Heart right ventricle (tissue), 16 donors: ENCODE results near the gene GRM3. TPM values are rescaled to one million over a fixed set of nuclear protein-coding genes. Genes with fewer than 3 reads are reported as not detected.

Experiments
- ATAC-seq, 8 donors: fragments of 200-7000 bp; cut with Tn5 transposase; one replicate each; pipeline ENCODE4 v1.9.1; 2020; ENCODE audit warnings: mild to moderate bottlenecking in 8 of 8, moderate library complexity in 8 of 8, moderate number of reproducible peaks in 1 of 8
- DNase-seq, 2 donors: peaks; one replicate each; pipeline ENCODE4 v3.0.0-alpha.2; 2020
- H3K27ac ChIP-seq, 10 donors: fragments of 200-600 bp; sonication (generic) in 2 of 10; one replicate each; pipeline versions ENCODE4 v1.5.0 to v1.8.0; 2020 to 2022; ENCODE audit warnings: mild to moderate bottlenecking in 3 of 10
- H3K27me3 ChIP-seq, 7 donors: fragments of 200-600 bp; one replicate each; pipeline ENCODE4 v1.8.0; 2021 to 2022; ENCODE audit warnings: mild to moderate bottlenecking in 2 of 7
- H3K36me3 ChIP-seq, 9 donors: fragments of 200-600 bp; sonication (generic) in 1 of 9; one replicate each; pipeline versions ENCODE4 v1.5.0 to v1.8.0; 2020 to 2022; ENCODE audit warnings: mild to moderate bottlenecking in 2 of 9
- H3K4me1 ChIP-seq, 9 donors: fragments of 200-600 bp; sonication (generic) in 1 of 9; one replicate each; pipeline versions ENCODE4 v1.5.0 to v1.8.0; 2020 to 2022; ENCODE audit warnings: mild to moderate bottlenecking in 4 of 9
- H3K4me3 ChIP-seq, 10 donors: fragments of 200-600 bp; sonication (generic) in 2 of 10; one replicate each; pipeline versions ENCODE4 v1.5.0 to v1.8.0; 2020 to 2022; ENCODE audit warnings: mild to moderate bottlenecking in 7 of 10, moderate library complexity in 2 of 10
- H3K9me3 ChIP-seq, 11 donors: fragments of 200-600 bp in 10 of 11; sonication (generic) in 2 of 11; one replicate each; pipeline versions ENCODE4 v1.5.0 to v1.8.0; 2013 to 2022; ENCODE audit warnings: mild to moderate bottlenecking in 2 of 11, control low read depth in 1 of 11, moderate library complexity in 1 of 11
- WGBS, 2 donors: extraction: QIAGEN DNeasy Blood & Tissue Kit; methylation state at CpG; one replicate each; pipeline ENCODE4 v1.1.7; 2013; ENCODE audit warnings: inconsistent platforms in 1 of 2; 5-methylcytosine and 5-hydroxymethylcytosine counted together
- intact Hi-C, 10 donors: fragments of 100-400 bp; cut with DNase I; formaldehyde crosslinking; loops; one replicate each; pipeline versions ENCODE4 v1.11.1 to v1.14.2; 2022
- polyA plus RNA-seq, 2 donors: library from polyadenylated mRNA; stranded (reverse); fragments of 200-250 nt; gene quantifications; one replicate each; pipeline ENCODE4 v1.2.3, GENCODE V29; 2013
- total RNA-seq, 10 donors: library from RNA; stranded (reverse); fragmentation: NEBNext Ultra II Directional in 3 of 10; extraction: Animal tissue kit (Norgen Biotek cat#: 25700) in 3 of 10; gene quantifications; one replicate each; pipeline versions ENCODE4 v1.2.1 to v1.2.4, GENCODE V29; 2021 to 2023
- TF ChIP-seq, protein P1 (sequence below), 9 donors: fragments of 200-600 bp; sonication (generic) in 2 of 9; IDR thresholded peaks; one replicate each; pipeline versions ENCODE4 v1.5.0 to v1.8.0; 2021 to 2022; ENCODE audit warnings: antibody characterized with exemption in 9 of 9, mild to moderate bottlenecking in 5 of 9, moderate library complexity in 1 of 9
- donor health status: Arrhythmogenic right ventricular cardiomyopathy.
- donor health status: ischemic (EF 13 %, LVEDD 7.1; RV severe dilation, severe dysfunction).
- donor health status: healthy with polysubstance abuse.
- donor health status: DM: no; HTN: yes; CAD: no.
- donor health status: DM: no; HTN: no; CAD: no.
- donor health status: ischemic (EF 25% LVEDD 6.9; RV normal size, moderate dysfunction).
- donor health status: ischemic (EF 25% LVEDD 5.7; RV mildly dilated, moderate dysfunction).
- donor health status: healthy.
- donor health status: DM: yes; HTN: yes; CAD: no.
- donor health status: Ischemic cardiomyopathy.
- donor health status: ischemic (EF 35%, LVEDD 5.7; RV mildly dilated, moderate dysfunction).
- donor health status: nonischemic (EF 11% LVEDD 7.7; RV severe dilation, severe dysfunction).
- donor health status: DM: yes; HTN: yes; CAD: no.
- donor health status: PGD.
- donor health status: ischemic (EF 29% LVEDD 5.4; RV normal size, mild dysfunction).
- donor health status: nonischemic (EF 23%, LVEDD 6.1; RV moderate dilation, normal function).

GRM3 gene
- total and polyA plus RNA-seq, 12 donors = 0.01 to 0.24 (median 0.15) TPM; not detected in 9

- intact Hi-C loops = loop anchor here in 1 of 10 donors (10.0 kb wide), 1 partner anchor 151 kb away; no protein-coding TSS in a partner anchor
- Histone ChIP-seq H3K9me3 (no peaks in the 10 kb centered on the region), H3K36me3 (no peaks in the 10 kb centered on the region), H3K4me3 (no peak overlapping the region), H3K27ac (no peak overlapping the region), H3K27me3 (no peaks in the 10 kb centered on the region), H3K4me1 (no peaks in the 10 kb centered on the region)
- no peak for DNase-seq
- no peak for ATAC-seq
- 95 to 97% methylated on average over 1 of the region's 1 CpG for WGBS, 2 donors
- TF ChIP-seq, protein P1, sequence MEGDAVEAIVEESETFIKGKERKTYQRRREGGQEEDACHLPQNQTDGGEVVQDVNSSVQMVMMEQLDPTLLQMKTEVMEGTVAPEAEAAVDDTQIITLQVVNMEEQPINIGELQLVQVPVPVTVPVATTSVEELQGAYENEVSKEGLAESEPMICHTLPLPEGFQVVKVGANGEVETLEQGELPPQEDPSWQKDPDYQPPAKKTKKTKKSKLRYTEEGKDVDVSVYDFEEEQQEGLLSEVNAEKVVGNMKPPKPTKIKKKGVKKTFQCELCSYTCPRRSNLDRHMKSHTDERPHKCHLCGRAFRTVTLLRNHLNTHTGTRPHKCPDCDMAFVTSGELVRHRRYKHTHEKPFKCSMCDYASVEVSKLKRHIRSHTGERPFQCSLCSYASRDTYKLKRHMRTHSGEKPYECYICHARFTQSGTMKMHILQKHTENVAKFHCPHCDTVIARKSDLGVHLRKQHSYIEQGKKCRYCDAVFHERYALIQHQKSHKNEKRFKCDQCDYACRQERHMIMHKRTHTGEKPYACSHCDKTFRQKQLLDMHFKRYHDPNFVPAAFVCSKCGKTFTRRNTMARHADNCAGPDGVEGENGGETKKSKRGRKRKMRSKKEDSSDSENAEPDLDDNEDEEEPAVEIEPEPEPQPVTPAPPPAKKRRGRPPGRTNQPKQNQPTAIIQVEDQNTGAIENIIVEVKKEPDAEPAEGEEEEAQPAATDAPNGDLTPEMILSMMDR (IDR thresholded peaks at IDR 0.05) = no peak
Observed at GRCh38 chr7:86815556-86815955, 171.8 kb downstream of the GRM3 start.

DNA sequence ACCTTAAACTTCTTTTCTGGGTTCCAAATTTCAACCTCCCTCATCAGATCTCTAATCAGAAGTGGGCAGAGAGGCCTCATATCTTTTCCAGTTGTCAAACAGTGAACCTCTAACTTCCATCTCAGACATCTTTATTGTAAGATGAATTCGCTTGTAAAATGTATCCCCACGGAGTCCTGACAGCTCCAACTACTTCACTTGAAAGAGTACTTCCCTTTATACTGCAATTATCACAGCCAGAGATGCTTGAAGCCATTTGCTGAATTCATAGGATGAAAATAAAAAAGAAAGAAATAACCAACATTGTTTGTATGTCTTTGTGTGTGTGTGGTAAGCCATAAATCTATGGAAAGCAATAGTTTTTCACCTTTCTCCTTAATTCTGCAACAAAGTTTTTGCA lies 175.2 kb downstream of the GRM3 start:
- H3K36me3 ChIP-seq = no peaks in the 10 kb centered on the region
- no peak for ATAC-seq
- H3K9me3 ChIP-seq = no peaks in the 10 kb centered on the region
- no peak for DNase-seq
- H3K4me3 ChIP-seq = no peak overlapping the region
- intact Hi-C loops = loop anchor here in 1 of 10 donors (10.0 kb wide), 1 partner anchor 154 kb away; no protein-coding TSS in a partner anchor
- 79 to 83% methylated on average over 2 of the region's 2 CpGs for WGBS, 2 donors
- no peaks in the 10 kb centered on the region for H3K27me3 ChIP-seq
- no peaks in the 10 kb centered on the region for H3K4me1 ChIP-seq
- TF ChIP-seq, protein P1 (IDR thresholded peaks at IDR 0.05) = no peak
- H3K27ac ChIP-seq = no peak overlapping the region

DNA sequence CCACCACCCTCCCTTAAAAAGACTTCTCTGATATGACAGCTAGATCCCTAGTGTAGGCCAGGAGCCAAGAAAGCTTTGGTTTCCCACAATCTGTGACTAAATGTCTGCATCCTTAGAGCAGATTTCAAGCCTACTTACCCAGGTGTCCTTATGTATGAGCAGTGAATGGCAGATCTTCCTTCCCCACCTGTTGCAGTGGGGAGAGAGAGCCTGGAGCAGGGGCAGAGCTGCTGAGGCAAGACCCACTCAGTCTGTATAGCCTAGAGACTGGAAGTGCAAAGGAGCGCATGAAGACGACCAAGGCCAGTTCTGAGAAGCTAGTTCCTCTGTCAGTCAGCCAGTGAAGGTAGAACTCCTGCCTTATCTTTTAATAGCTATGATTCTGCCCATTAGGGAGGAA lies 180.1 kb downstream of the GRM3 start:
- Histone ChIP-seq H3K27ac (no peak overlapping the region), H3K36me3 (no peaks in the 10 kb centered on the region), H3K4me3 (no peak overlapping the region), H3K27me3 (no peaks in the 10 kb centered on the region), H3K9me3 (no peaks in the 10 kb centered on the region), H3K4me1 (no peaks in the 10 kb centered on the region)
- no peak for ATAC-seq
- WGBS, 2 donors = 85 to 87% methylated on average over 2 of the region's 2 CpGs
- intact Hi-C loops = no loop called here
- TF ChIP-seq, protein P1 (IDR thresholded peaks at IDR 0.05) = no peak
- no peak for DNase-seq

GRCh38 chr7:86825264-86825663 lies 181.6 kb downstream of the GRM3 start:
- TF ChIP-seq, protein P1 (IDR thresholded peaks at IDR 0.05) = no peak
- H3K27me3 ChIP-seq = no peaks in the 10 kb centered on the region
- DNase-seq (no peak), ATAC-seq (no peak)
- no peaks in the 10 kb centered on the region for H3K36me3 ChIP-seq
- H3K9me3 ChIP-seq = no peaks in the 10 kb centered on the region
- H3K27ac ChIP-seq = no peak overlapping the region
- 73 to 76% methylated on average over 4 of the region's 4 CpGs for WGBS, 2 donors
- H3K4me3 ChIP-seq = no peak overlapping the region
- H3K4me1 ChIP-seq = no peaks in the 10 kb centered on the region
- intact Hi-C loops = no loop called here
